ENCODE measurements around the gene AP3B1.

- TF ChIP-seq CTCF (IDR thresholded peaks at IDR 0.05) (no peak), POLR2A (IDR thresholded peaks at IDR 0.05) (no peak), POLR2AphosphoS5 (IDR thresholded peaks at IDR 0.05) (no peak)
Measured at GRCh38 chr5:78260771-78261170, 33.7 kb downstream of the AP3B1 start.
